Fibroblast of pulmonary artery (primary cell): Measurements from ENCODE around the gene TAPBPL.

Experiments
- DNase-seq: peaks from one replicate; pipeline ENCODE4 v3.0.0-alpha.2; 2010; ENCODE audit warnings: low read depth
- H3K4me3 ChIP-seq: replicated peaks from 2 replicates; pipeline ENCODE4 v1.5.1; 2011; ENCODE audit warnings: low read depth, mild to moderate bottlenecking, control low read depth, low read length, moderate library complexity
- CTCF ChIP-seq: IDR thresholded peaks from 2 replicates; pipeline ENCODE4 v1.5.1; 2011; ENCODE audit warnings: mild to moderate bottlenecking, control low read depth, low read length, inconsistent platforms; ENCODE audit errors: missing control alignments

TAPBPL gene

GRCh38 chr12:6438345-6438744 lies 13.5 kb upstream of the TAPBPL start:
- DNase-seq, result no peak
- TF ChIP-seq CTCF, result no peak

GRCh38 chr12:6440391-6440790 lies 11.5 kb upstream of the TAPBPL start:
- DNase-seq, result no peak
- H3K4me3 ChIP-seq, result no peak overlapping the region
- TF ChIP-seq CTCF, result no peak

More at GRCh38 chr12:6438345-6438744, 13.5 kb upstream of the TAPBPL start:
- H3K4me3 ChIP-seq, result no peak overlapping the region

- H3K4me3 ChIP-seq, result no peak overlapping the region
- TF ChIP-seq CTCF, result no peak
- no peak for DNase-seq
These were observed 9.0 kb upstream of the TAPBPL start for GRCh38 chr12:6442836-6443235.

GRCh38 chr12:6443361-6443983 lies 8.4 kb upstream of the TAPBPL start:
- no peak for TF ChIP-seq CTCF
- DNase-seq, result no peak
- no peak overlapping the region for H3K4me3 ChIP-seq

DNA sequence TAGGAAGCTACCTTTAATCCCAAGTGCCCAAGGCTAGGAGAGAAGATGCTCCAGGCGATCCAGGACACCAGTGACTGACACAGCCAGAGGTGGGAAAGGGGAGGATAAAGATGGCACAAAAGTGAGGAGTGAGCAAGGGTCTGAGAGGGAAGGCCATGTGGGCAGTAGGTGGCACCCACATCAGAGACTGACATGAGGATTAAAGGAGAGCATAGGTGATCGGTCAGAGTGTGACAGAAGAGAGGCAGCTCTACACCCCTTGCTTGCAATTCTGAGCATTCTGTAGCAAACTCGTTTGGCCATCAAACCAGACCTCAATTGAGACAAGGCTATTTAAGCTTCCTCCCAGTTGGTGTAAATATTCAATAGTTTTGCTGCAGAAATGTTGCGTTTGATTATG lies 7.8 kb upstream of the TAPBPL start:
- TF ChIP-seq CTCF, result no peak
- no peak for DNase-seq
- H3K4me3 ChIP-seq, result no peak overlapping the region

- TF ChIP-seq CTCF, result no peak
- DNase-seq, result no peak
- H3K4me3 ChIP-seq, result no peak within 1 kb of the TSS
These were observed 6.8 kb upstream of the TAPBPL start, which contains the start of gene CD27 for GRCh38 chr12:6444704-6445688. TSS of gene CD27 (plus strand) at chr12:6444955. CDS start at chr12:6445096, 141 bp downstream.
